Caki2 (cell line): ENCODE data around the gene CLEC18B. TPM values are rescaled to one million over a fixed set of nuclear protein-coding genes. Genes with fewer than 3 reads are reported as not detected.
A peak's percentile ranks its signal among the peaks of the same experiment; 100 is the strongest.
"Not testable (repeated sequence)": the region's sequence is repeated elsewhere in the genome, so short reads cannot be mapped to it uniquely, and the experiment has no call there.

Experiments
- DNase-seq: peaks from one replicate; pipeline ENCODE4 v3.0.0-alpha.2; 2015; ENCODE audit warnings: low read depth
- in situ Hi-C: cut with HindIII; loops from 2 replicates; pipeline ENCODE4 v1.10.0; 2016; ENCODE audit warnings: low sequenced_read_pairs, low pct_unique_long_range_greater_than_20kb, mixed read lengths
- total RNA-seq: library from RNA; depleted of rRNA; stranded (reverse); fragments of >200 nt; shearing (Covaris generic); gene quantifications from 2 replicates; pipeline ENCODE4 v1.2.3, GENCODE V29; 2014; ENCODE audit warnings: low replicate concordance

The CLEC18B gene
- total RNA-seq, 1 experiment from 2014 or later, result 6.7 TPM

- in situ Hi-C loops, result no loop called here
- no peak for DNase-seq
Observed at GRCh38 chr16:74449470-74449869, 28.2 kb upstream of the CLEC18B start.

DNA sequence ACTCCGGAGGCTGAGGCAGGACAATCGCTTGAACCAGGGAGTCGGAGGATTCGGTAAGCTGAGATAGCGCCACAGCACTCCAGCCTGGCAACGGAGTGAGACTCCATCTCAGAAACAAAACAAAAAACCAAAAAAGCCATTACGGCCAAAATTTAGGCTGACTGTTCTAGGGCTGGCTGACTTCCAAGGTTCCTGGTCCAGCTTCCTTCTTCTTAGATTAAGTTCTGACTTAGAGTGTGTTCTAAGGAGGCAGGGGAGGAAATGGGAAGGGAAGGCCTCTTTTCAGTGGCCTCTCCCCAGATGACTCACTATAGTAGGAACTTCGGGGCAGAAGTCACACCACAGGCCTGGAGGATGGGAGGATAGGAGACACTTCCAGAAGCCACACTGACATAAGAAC lies 27.7 kb upstream of the CLEC18B start:
- in situ Hi-C loops, result no loop called here
- DNase-seq, result peak; percentile 73

- DNase-seq, result no peak
- in situ Hi-C loops, result no loop called here
Observed at GRCh38 chr16:74447578-74447977, 26.3 kb upstream of the CLEC18B start.

- in situ Hi-C loops, result no loop called here
Observed at GRCh38 chr16:74446866-74447265, 25.6 kb upstream of the CLEC18B start.

DNA sequence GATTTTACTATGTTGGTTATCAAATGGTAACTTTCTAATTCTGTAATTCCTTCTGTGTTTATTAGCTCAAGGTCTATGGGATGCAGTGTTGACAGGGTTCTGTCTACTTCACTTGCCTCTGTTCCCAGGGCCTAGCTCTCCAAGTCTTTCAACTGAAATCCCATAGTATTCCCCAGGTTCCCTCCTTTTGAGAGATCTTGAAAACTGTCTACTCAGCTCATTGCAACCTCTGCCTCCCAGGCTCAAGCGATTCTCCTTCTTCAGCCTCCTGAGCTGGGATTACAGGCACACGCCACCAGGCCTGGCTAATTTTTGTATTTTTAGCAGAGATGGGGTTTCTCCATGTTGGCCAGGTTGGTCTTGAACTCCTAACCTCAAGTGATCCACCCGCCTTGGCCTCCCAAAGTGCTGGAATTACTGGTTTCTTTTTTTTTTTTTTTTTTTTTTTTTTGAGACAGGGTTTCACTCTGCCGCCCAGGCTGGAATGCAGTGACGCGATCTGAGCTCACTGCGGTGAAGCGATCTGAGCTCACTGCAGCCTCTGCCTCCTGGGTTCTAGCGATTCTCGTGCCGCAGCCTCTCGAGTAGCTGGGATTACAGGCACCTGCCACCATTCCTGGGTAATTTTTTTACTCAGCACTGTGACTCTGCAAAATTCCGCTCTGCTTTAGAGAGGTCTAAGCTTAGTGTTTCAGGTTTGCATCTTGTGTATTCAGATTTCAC lies 22.5 kb upstream of the CLEC18B start:
- DNase-seq, in situ Hi-C loops: not testable (repeated sequence)

More at GRCh38 chr16:74446866-74447265, 25.6 kb upstream of the CLEC18B start:
- DNase-seq, result no peak

DNA sequence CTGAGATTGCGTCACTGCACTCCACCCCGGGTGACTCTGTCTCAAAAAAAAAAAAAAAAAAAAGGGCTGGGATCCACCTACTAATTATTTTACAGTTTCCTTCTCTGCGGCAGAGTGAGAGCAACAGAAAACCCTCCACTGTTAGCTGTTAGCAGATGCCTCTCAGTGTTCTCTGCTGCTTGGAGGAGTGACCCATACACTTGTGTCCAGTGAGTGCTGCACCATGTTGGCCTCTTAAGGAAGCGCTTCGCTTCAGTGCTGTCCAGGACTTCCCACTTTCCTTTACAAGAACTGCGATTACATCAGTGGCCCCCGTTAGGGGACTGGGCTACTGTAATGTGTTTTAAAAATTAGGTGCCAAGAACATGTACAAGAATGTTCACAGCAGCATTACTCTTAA lies 18.4 kb upstream of the CLEC18B start:
- in situ Hi-C loops, result no loop called here
- no peak for DNase-seq

DNA sequence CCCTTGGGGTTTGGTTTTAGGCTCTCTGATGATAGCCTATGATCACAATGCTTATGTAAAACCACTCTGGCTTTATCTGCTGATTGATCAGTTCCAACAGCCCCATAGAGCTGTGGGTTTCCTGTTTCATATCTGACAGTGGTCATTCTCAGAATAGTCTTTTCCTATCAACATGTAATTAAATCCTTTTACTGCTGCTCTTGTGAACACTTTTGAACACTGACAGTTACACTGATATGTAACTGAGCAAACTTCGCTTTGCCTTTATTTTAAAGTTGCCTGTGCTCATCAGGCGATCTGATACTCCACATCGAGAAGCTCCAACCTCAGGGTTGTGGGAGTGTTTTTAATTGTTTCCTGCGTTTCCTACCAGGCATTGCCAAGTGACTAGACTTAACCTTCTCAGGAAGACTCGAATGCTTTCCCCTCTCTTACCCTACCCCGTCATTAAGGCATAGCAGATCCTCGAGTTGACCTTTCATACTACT lies 17.3 kb upstream of the CLEC18B start:
- no peak for DNase-seq
- in situ Hi-C loops, result no loop called here

DNA sequence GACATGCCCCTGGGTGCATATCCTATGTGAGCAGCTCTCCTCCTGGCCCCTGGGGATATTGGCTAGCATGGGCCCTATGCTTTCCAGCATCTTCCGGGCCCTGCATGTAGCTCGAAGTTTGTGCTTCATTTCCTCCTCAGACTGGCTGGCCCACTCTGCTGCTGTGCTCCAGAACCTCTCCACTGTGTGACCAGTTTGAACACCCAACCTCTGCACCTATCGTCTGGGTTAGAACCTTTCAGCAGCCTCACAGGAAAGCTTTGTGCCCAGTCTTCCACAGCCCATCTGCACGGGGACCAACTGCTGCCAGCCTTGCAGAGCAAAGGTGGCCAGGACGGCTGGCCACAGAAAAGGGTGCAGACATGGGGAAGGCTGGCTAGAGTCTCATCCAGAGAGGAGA lies 10.2 kb upstream of the CLEC18B start:
- in situ Hi-C loops, result no loop called here
- no peak for DNase-seq

DNA sequence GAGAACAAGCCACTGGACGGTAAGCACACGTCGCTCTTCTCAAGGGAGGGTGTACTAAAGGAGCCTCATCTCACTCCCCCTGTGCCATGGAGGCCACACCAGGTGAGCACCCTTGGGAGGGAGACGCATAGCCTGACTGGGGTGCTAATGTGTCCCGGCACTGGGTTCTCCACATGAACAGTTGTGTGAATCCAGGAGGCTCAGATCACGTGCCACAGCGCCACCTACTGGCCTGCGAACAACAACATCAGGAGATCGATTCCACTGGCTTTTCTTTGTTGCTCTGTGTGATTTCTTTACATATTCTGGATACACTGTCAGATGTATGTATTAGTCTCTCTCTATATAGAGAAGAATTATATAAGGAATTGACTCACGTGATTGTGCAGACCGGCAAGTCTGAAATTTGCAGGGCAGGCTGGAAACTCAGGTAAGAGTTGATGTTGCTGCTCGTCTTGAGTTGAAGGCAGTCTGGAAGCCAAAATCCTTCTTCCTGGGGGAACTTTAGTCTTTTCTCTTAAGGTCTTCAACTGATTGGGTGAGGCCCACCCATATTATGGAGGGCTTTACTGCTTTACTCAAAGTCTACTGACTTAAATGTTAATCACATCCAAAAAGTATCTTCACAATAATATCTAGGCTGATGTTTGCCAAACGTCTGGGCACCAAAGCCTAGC lies 8.9 kb upstream of the CLEC18B start:
- peak; percentile 32 for DNase-seq
- in situ Hi-C loops, result not testable (repeated sequence)

DNA sequence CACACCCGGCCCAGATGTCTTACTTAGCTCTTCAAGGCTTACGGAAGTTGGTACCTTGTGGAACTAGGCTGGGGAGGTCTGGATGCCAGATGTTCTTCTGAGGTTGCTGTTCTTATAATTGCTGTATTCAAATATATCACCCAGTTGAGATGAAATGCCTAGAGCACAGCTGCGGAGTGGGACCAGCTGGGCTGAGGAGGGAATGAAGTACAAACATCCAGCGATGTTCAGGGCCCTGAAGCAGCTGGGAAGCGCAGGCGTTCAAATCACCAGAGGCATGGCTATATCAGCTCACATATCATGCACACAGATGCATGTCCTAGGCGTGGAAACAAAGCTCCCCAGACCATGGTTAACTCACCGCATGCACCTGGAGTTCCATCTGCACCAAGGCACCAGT lies 7.2 kb upstream of the CLEC18B start:
- in situ Hi-C loops, DNase-seq: not testable (repeated sequence)

DNA sequence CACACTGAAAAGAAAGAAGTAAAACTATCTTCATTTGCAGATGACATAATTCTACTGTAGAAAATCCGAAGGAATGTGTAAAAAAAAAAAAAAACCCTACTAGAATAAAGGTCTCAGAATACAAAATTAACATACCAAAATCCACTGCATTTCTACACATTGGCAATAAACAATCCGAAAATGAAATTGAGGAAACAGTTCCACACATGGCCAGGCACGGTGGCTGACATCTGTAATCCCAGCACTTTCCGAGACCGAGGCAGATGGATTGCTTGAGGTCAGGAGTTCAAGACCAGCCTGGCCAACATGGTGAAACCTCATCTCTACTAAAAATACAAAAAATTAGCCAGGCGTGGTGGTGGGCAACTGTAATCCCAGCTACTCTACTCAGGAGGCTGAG lies 4.5 kb upstream of the CLEC18B start:
- in situ Hi-C loops, DNase-seq: not testable (repeated sequence)

- DNase-seq, in situ Hi-C loops: not testable (repeated sequence)
Observed at GRCh38 chr16:74423721-74424120, 2.4 kb upstream of the CLEC18B start.

GRCh38 chr16:74422086-74422485 lies 808 bp upstream of the CLEC18B start:
- DNase-seq, in situ Hi-C loops: not testable (repeated sequence)

DNA sequence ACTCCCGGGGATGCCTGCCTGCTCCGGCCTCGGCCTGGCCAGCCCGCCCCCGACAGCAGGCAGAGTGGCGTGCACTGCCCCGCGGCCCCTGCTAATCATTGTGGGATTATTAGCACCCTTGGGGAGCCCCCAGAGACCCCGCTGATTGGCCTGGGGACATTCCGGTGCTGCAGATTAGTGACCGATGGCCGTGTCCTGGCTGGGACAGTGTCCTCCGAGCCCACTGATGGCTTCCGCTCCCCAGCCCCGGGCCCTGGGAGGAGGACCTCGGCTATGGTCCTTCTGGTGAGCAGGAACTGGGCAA lies 156 bp upstream of the CLEC18B start:
- DNase-seq, in situ Hi-C loops: not testable (repeated sequence)

- in situ Hi-C loops, DNase-seq: not testable (repeated sequence)
Observed at GRCh38 chr16:74419811-74420210, 1.5 kb downstream of the CLEC18B start.

DNA sequence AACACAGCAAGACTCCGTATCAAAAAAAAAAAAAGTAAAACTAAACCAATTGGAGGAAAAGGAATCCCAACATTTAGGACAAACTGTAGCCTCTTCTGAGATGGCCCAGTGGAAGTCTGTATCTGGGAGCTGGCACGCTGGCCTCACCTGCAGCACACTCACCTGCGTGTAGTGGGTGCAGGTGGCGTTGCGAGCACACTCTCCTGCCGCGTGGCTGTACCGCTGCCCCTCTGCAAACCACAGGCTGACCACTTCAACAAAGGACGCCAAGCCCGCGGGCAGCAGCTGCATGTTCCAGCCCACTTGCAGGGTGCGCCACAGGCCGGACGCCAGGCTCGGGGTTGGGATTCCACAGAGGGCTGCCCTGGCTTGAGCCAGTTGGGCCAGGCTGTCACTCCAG lies 3.4 kb downstream of the CLEC18B start:
- DNase-seq, in situ Hi-C loops: not testable (repeated sequence)

DNA sequence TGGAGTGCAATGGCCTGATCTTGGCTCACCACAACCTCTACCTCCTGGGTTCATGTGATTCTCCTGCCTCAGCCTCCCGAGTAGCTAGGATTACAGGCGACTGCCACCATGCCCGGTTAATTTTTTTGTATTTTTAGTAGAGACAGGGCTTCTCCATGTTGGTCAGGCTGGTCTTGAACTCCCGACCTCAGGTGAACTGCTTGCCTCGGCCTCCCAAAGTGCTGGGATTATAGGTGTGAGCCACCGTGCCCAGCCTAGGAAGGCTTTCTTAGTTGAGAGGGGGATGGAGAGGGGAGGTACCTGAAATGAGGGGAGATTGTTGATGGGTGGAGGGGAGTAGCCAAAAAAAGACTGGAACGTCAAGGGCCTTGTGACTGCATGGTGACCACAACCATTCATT lies 7.4 kb downstream of the CLEC18B start:
- DNase-seq, in situ Hi-C loops: not testable (repeated sequence)

GRCh38 chr16:74413485-74413884 lies 7.8 kb downstream of the CLEC18B start:
- DNase-seq, in situ Hi-C loops: not testable (repeated sequence)

DNA sequence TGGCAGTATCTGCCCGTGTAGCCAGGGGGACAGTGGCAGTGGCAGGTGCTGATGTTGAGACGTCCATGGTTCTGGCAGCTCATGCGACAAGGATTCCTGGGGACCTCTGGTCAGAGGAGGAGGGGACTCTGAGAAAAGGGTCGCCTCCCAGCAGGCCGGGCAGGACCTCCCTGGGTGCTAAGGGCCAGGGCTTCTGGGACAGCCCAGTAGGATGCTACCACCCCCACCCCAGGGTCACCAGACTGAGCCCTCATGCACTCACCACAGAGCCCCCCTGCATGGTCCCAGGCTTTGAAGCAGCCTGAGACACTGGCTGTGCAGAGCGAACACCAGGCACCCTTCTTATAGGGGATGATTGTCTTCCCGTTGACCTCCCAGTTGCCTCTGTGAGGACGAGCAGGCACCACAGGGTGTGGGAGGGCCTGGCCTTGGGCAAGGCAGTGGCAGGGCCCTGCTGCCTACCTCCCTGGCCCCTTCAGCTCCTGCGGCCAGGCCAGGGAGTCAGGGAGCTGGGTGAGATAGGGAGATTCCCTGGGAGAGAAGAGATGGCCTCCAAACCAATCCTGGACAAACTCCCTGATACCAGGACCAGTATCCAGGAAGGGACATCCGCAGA lies 8.4 kb downstream of the CLEC18B start:
- in situ Hi-C loops, DNase-seq: not testable (repeated sequence)
